Measurements from ENCODE around the gene PLD1. TPM values are rescaled to one million over a fixed set of nuclear protein-coding genes. Genes with fewer than 3 reads are reported as not detected.

Gene PLD1
- total and polyA plus RNA-seq, 4 donors: 4.9 to 31.5 (median 18.6) TPM

GRCh38 chr3:171558188-171558696 lies 252.0 kb downstream of the PLD1 start:
- H3K4me3 ChIP-seq (ENCODE audit: low read depth in 1 of 3, low read length in 3 of 3): no peak overlapping the region
- 92% methylated on average over 3 of the region's 3 CpGs for WGBS

GRCh38 chr3:171557173-171557572 lies 253.1 kb downstream of the PLD1 start:
- TF ChIP-seq ZBTB33 (IDR thresholded peaks at IDR 0.05): no peak
- TF ChIP-seq HNF4G (IDR thresholded peaks at IDR 0.05): no peak
- TF ChIP-seq RXRA (IDR thresholded peaks at IDR 0.05): no peak
- no peak for TF ChIP-seq GABPA (IDR thresholded peaks at IDR 0.05 in 1 of 2, conservative IDR thresholded peaks at IDR 0.05 in 1 of 2)
- no peak for TF ChIP-seq EGR1 (IDR thresholded peaks at IDR 0.05; ENCODE audit: low read depth in 2 of 2)
- no peak for TF ChIP-seq SP1 (IDR thresholded peaks at IDR 0.05)
- Histone ChIP-seq H3K27ac (ENCODE audit: low read depth in 1 of 2, low read length in 2 of 2) (no peak overlapping the region), H3K27me3 (ENCODE audit: control insufficient read depth in 4 of 4, insufficient read depth in 4 of 4, low read length in 3 of 4) (no peaks in the 10 kb centered on the region), H3K9ac (ENCODE audit: low read depth in 1 of 2, low read length in 2 of 2) (no peak overlapping the region), H3K9me3 (ENCODE audit: control insufficient read depth in 4 of 4, low read length in 3 of 4) (no peaks in the 10 kb centered on the region), H3K36me3 (ENCODE audit: control insufficient read depth in 4 of 4, insufficient read depth in 3 of 4, low read depth in 1 of 4, low read length in 3 of 4) (no peaks in the 10 kb centered on the region), H3K4me1 (ENCODE audit: control insufficient read depth in 4 of 4, insufficient read depth in 4 of 4, low read length in 3 of 4) (no peaks in the 10 kb centered on the region), H3K4me3 (ENCODE audit: low read depth in 1 of 3, low read length in 3 of 3) (no peak overlapping the region)
- no peak for DNase-seq (ENCODE audit: low spot score)

More at GRCh38 chr3:171558188-171558696, 252.0 kb downstream of the PLD1 start:
- DNase-seq (ENCODE audit: low spot score): no peak
- Histone ChIP-seq H3K4me1 (ENCODE audit: control insufficient read depth in 4 of 4, insufficient read depth in 4 of 4, low read length in 3 of 4) (no peaks in the 10 kb centered on the region), H3K36me3 (ENCODE audit: control insufficient read depth in 4 of 4, insufficient read depth in 3 of 4, low read depth in 1 of 4, low read length in 3 of 4) (no peaks in the 10 kb centered on the region), H3K9ac (ENCODE audit: low read depth in 1 of 2, low read length in 2 of 2) (no peak overlapping the region), H3K27me3 (ENCODE audit: control insufficient read depth in 4 of 4, insufficient read depth in 4 of 4, low read length in 3 of 4) (no peaks in the 10 kb centered on the region), H3K9me3 (ENCODE audit: control insufficient read depth in 4 of 4, low read length in 3 of 4) (no peaks in the 10 kb centered on the region), H3K27ac (ENCODE audit: low read depth in 1 of 2, low read length in 2 of 2) (no peak overlapping the region)
- TF ChIP-seq FOXA2 (IDR thresholded peaks at IDR 0.05): no peak
- no peak for TF ChIP-seq HNF4A (conservative IDR thresholded peaks at IDR 0.05)
- no peak for TF ChIP-seq ATF3 (IDR thresholded peaks at IDR 0.05)
- no peak for TF ChIP-seq FOXA1 (IDR thresholded peaks at IDR 0.05)
- TF ChIP-seq RXRA (IDR thresholded peaks at IDR 0.05): no peak
- TF ChIP-seq SP1 (IDR thresholded peaks at IDR 0.05): no peak
- TF ChIP-seq YY1 (IDR thresholded peaks at IDR 0.05): no peak

- H3K4me3 ChIP-seq (ENCODE audit: low read depth in 1 of 3, low read length in 3 of 3): no peak overlapping the region
- no peak overlapping the region for H3K27ac ChIP-seq (ENCODE audit: low read depth in 1 of 2, low read length in 2 of 2)
- H3K27me3 ChIP-seq (ENCODE audit: control insufficient read depth in 4 of 4, insufficient read depth in 4 of 4, low read length in 3 of 4): no peaks in the 10 kb centered on the region
- H3K9me3 ChIP-seq (ENCODE audit: control insufficient read depth in 4 of 4, low read length in 3 of 4): no peaks in the 10 kb centered on the region
- no peak for DNase-seq (ENCODE audit: low spot score)
- no peaks in the 10 kb centered on the region for H3K36me3 ChIP-seq (ENCODE audit: control insufficient read depth in 4 of 4, insufficient read depth in 3 of 4, low read depth in 1 of 4, low read length in 3 of 4)
- TF ChIP-seq FOXA2 (IDR thresholded peaks at IDR 0.05): no peak
- no peak for TF ChIP-seq HNF4A (conservative IDR thresholded peaks at IDR 0.05)
- H3K9ac ChIP-seq (ENCODE audit: low read depth in 1 of 2, low read length in 2 of 2): no peak overlapping the region
- 75% methylated on average over 4 of the region's 4 CpGs for WGBS
- no peaks in the 10 kb centered on the region for H3K4me1 ChIP-seq (ENCODE audit: control insufficient read depth in 4 of 4, insufficient read depth in 4 of 4, low read length in 3 of 4)
These were observed 253.6 kb downstream of the PLD1 start for GRCh38 chr3:171556574-171557145.

GRCh38 chr3:171556148-171556547 lies 254.1 kb downstream of the PLD1 start:
- H3K36me3 ChIP-seq (ENCODE audit: control insufficient read depth in 4 of 4, insufficient read depth in 3 of 4, low read depth in 1 of 4, low read length in 3 of 4): no peaks in the 10 kb centered on the region
- DNase-seq (ENCODE audit: low spot score): no peak
- H3K27ac ChIP-seq (ENCODE audit: low read depth in 1 of 2, low read length in 2 of 2): no peak overlapping the region
- no peak overlapping the region for H3K4me3 ChIP-seq (ENCODE audit: low read depth in 1 of 3, low read length in 3 of 3)
- no peaks in the 10 kb centered on the region for H3K4me1 ChIP-seq (ENCODE audit: control insufficient read depth in 4 of 4, insufficient read depth in 4 of 4, low read length in 3 of 4)
- no peaks in the 10 kb centered on the region for H3K27me3 ChIP-seq (ENCODE audit: control insufficient read depth in 4 of 4, insufficient read depth in 4 of 4, low read length in 3 of 4)
- H3K9me3 ChIP-seq (ENCODE audit: control insufficient read depth in 4 of 4, low read length in 3 of 4): no peaks in the 10 kb centered on the region
- no peak overlapping the region for H3K9ac ChIP-seq (ENCODE audit: low read depth in 1 of 2, low read length in 2 of 2)
- WGBS: 40% methylated on average over 5 of the region's 5 CpGs
- TF ChIP-seq HNF4G (IDR thresholded peaks at IDR 0.05) (no peak), ATF3 (IDR thresholded peaks at IDR 0.05) (no peak), FOXA1 (IDR thresholded peaks at IDR 0.05) (no peak), RXRA (IDR thresholded peaks at IDR 0.05) (no peak), CTCF (IDR thresholded peaks at IDR 0.05; ENCODE audit: low read depth, low read length, missing input control) (no peak), GABPA (IDR thresholded peaks at IDR 0.05 in 1 of 2, conservative IDR thresholded peaks at IDR 0.05 in 1 of 2) (no peak), NR2F2 (IDR thresholded peaks at IDR 0.05) (no peak), REST (IDR thresholded peaks at IDR 0.05) (no peak), EGR1 (IDR thresholded peaks at IDR 0.05; ENCODE audit: low read depth in 2 of 2) (no peak), SP1 (IDR thresholded peaks at IDR 0.05) (no peak), YY1 (IDR thresholded peaks at IDR 0.05) (no peak)
